ENCODE data around the gene ADCY9.

DNA sequence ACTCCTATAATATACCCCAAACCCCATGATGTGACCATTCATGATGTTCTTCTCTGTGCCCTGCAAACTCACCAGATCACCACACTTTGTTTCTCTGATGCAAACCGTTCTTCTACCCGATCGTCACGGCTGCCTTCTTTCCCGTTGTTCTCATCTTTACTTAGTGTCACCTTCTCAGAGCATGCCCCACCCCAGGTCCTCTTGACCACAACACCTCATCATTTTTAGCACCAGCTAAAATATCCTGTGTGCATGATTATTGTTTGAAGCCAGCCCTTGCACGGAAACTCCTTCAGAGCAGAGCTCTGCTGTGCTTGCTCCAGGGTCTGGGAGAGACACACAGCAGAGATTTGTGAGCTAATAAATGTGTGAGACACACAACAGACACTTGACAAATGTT lies 196.8 kb downstream of the ADCY9 start:
- TF ChIP-seq, protein P1, sequence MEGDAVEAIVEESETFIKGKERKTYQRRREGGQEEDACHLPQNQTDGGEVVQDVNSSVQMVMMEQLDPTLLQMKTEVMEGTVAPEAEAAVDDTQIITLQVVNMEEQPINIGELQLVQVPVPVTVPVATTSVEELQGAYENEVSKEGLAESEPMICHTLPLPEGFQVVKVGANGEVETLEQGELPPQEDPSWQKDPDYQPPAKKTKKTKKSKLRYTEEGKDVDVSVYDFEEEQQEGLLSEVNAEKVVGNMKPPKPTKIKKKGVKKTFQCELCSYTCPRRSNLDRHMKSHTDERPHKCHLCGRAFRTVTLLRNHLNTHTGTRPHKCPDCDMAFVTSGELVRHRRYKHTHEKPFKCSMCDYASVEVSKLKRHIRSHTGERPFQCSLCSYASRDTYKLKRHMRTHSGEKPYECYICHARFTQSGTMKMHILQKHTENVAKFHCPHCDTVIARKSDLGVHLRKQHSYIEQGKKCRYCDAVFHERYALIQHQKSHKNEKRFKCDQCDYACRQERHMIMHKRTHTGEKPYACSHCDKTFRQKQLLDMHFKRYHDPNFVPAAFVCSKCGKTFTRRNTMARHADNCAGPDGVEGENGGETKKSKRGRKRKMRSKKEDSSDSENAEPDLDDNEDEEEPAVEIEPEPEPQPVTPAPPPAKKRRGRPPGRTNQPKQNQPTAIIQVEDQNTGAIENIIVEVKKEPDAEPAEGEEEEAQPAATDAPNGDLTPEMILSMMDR (IDR thresholded peaks at IDR 0.05): no peak
- no peak for TF ChIP-seq POLR2A (IDR thresholded peaks at IDR 0.05)

Measured in lower leg skin (tissue), 3 donors.